Osteoblast (primary cell): ENCODE measurements around the gene PDK2. TPM values are rescaled to one million over a fixed set of nuclear protein-coding genes. Genes with fewer than 3 reads are reported as not detected.

Experiments
- DNase-seq: peaks from one replicate; pipeline ENCODE4 v3.0.0; 2011; ENCODE audit warnings: low spot score, mixed read lengths; ENCODE audit not compliant: insufficient read length; ENCODE audit errors: missing footprints
- H2AFZ ChIP-seq: 2 replicates; pipeline ENCODE4 v1.6.0; 2011; ENCODE audit warnings: mild to moderate bottlenecking, low read length
- H3K27ac ChIP-seq: 2 replicates; pipeline ENCODE4 v1.5.1; 2011; ENCODE audit warnings: mild to moderate bottlenecking, low read depth, low read length, moderate library complexity
- H3K27me3 ChIP-seq: 2 replicates; pipeline ENCODE4 v1.6.0; 2012; ENCODE audit warnings: mild to moderate bottlenecking, control low read depth, inconsistent platforms, low read length, moderate library complexity; ENCODE audit not compliant: insufficient read depth
- H3K36me3 ChIP-seq: 2 replicates; pipeline ENCODE4 v1.5.1; 2011; ENCODE audit warnings: mild to moderate bottlenecking, low read length, control low read depth, moderate library complexity; ENCODE audit not compliant: insufficient read depth
- H3K4me1 ChIP-seq: 2 replicates; pipeline ENCODE4 v1.5.1; 2011; ENCODE audit warnings: mild to moderate bottlenecking, low read length, control low read depth, moderate library complexity; ENCODE audit not compliant: insufficient read depth
- H3K4me2 ChIP-seq: 2 replicates; pipeline ENCODE4 v1.6.0; 2011; ENCODE audit warnings: mild to moderate bottlenecking, low read length; ENCODE audit not compliant: insufficient read depth
- H3K4me3 ChIP-seq: fragments of 200-600 bp; sonication (generic); 3 replicates; pipeline ENCODE4 v1.5.1; 2012; ENCODE audit warnings: mild to moderate bottlenecking, low read length, inconsistent platforms; ENCODE audit not compliant: insufficient read depth
- H3K79me2 ChIP-seq: 2 replicates; pipeline ENCODE4 v1.6.0; 2012; ENCODE audit warnings: mild to moderate bottlenecking, low read length, control low read depth, inconsistent platforms; ENCODE audit not compliant: insufficient read depth
- H3K9me3 ChIP-seq: 2 replicates; pipeline ENCODE4 v1.5.1; 2011; ENCODE audit warnings: low read depth, low read length, control low read depth
- H4K20me1 ChIP-seq: 2 replicates; pipeline ENCODE4 v1.6.0; 2012; ENCODE audit warnings: mild to moderate bottlenecking, low read length, control low read depth; ENCODE audit not compliant: insufficient read depth
- total RNA-seq: library from RNA; depleted of rRNA; stranded (reverse); fragments of >200 nt; gene quantifications from 2 replicates; pipeline ENCODE4 v1.2.3, GENCODE V29; 2012
- TF ChIP-seq, protein P1 (sequence below): IDR thresholded peaks from 2 replicates; pipeline ENCODE4 v1.5.1; 2011; ENCODE audit warnings: mild to moderate bottlenecking, low read depth, low read length, moderate library complexity; ENCODE audit errors: extremely low read depth

Gene PDK2
- total RNA-seq, 1 donor, result 43.4 TPM

DNA sequence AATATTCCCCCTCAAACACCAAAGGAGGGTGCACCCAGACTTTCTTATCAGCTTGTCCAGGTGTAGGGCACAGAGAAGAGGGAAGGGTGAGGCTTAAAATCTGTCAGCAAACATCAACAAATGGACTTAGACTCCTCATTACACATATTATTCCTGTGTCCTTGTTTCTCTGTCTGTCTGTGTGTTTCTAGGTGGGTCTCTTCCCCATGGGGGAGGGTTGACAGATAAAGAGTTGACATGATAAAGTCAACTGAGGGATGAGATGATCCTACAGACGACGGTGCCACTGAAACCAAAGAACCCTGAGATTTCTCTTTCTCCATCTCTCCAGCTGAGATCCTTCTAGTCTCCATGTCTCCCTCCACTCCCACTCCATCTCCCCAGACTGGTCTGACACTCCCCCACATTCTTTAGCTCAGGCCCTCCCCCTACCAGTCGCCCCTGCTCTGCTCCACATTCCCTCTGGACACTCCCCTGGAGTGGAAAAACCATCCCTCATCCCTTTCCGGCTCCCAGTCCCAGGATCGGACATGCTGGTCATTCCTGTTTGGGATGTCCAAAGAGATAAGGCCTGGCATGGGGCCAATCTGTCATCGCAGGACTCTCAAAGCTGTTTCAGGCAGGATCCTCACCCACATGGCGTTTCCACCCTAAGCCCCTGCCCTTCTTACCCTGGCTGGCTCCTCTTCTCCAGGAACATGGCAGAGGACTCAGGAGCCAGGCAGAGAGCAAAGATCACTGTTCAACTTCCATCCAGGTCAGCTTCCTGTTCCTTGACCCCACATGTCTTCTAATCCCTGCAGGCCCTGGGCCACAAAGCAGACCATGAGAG is 42.1 kb upstream of the PDK2 start:
- H3K4me2 ChIP-seq, result peak overlapping the region; percentile 3
- H4K20me1 ChIP-seq, result peaks cover 5% of the 10 kb centered on the region
- H3K4me1 ChIP-seq, result peaks cover 56% of the 10 kb centered on the region
- peak; percentile 58 for DNase-seq
- no peak overlapping the region for H3K4me3 ChIP-seq
- peaks cover 37% of the 10 kb centered on the region for H3K79me2 ChIP-seq
- TF ChIP-seq, protein P1, sequence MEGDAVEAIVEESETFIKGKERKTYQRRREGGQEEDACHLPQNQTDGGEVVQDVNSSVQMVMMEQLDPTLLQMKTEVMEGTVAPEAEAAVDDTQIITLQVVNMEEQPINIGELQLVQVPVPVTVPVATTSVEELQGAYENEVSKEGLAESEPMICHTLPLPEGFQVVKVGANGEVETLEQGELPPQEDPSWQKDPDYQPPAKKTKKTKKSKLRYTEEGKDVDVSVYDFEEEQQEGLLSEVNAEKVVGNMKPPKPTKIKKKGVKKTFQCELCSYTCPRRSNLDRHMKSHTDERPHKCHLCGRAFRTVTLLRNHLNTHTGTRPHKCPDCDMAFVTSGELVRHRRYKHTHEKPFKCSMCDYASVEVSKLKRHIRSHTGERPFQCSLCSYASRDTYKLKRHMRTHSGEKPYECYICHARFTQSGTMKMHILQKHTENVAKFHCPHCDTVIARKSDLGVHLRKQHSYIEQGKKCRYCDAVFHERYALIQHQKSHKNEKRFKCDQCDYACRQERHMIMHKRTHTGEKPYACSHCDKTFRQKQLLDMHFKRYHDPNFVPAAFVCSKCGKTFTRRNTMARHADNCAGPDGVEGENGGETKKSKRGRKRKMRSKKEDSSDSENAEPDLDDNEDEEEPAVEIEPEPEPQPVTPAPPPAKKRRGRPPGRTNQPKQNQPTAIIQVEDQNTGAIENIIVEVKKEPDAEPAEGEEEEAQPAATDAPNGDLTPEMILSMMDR, result no peak
- no peaks in the 10 kb centered on the region for H3K36me3 ChIP-seq
- H3K9me3 ChIP-seq, result no peaks in the 10 kb centered on the region
- no peaks in the 10 kb centered on the region for H3K27me3 ChIP-seq
- H2AFZ ChIP-seq, result peak overlapping the region; percentile 36
- no peak overlapping the region for H3K27ac ChIP-seq

DNA sequence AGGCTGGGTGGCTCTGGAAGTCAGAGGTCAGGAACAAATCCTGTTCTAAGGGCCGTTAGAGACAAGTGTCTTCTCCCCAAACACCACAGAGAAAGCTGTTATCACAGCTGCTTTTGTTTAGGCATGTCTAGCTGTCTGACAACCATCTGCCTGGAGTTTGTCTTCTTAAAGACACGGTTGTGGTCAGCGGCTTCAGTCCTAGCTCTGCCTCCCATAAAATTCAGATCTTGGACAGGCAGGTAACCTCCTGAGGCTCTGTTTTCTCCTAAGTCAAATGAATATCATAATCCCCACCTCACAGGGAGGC is 41.5 kb upstream of the PDK2 start:
- H3K79me2 ChIP-seq, result peaks cover 43% of the 10 kb centered on the region
- peak; percentile 69 for DNase-seq
- no peaks in the 10 kb centered on the region for H3K27me3 ChIP-seq
- peak overlapping the region; percentile 36 for H2AFZ ChIP-seq
- H3K4me2 ChIP-seq, result peak overlapping the region; percentile 3
- H3K4me1 ChIP-seq, result peaks cover 56% of the 10 kb centered on the region
- no peak overlapping the region for H3K27ac ChIP-seq
- H3K4me3 ChIP-seq, result no peak overlapping the region
- no peaks in the 10 kb centered on the region for H3K9me3 ChIP-seq
- TF ChIP-seq, protein P1, result no peak
- peaks cover 5% of the 10 kb centered on the region for H4K20me1 ChIP-seq
- H3K36me3 ChIP-seq, result no peaks in the 10 kb centered on the region

DNA sequence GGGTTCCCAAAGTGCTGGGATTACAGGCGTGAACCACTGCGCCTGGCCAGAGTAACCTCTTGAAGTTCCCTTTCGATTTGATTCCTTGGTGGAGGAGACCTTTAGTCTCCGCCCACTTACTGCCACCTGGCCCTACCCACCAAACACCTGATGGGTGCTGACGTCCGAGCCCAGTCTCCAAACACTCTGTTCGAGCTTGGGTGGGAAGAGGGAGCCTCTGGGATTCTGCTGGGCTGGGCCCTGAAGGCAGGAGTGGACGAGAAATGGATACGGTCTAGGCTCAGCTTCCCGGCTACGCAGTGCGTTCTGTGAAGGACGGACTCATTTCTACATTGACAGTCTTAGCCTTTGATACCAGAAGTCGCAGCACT is 40.1 kb upstream of the PDK2 start:
- peaks cover 5% of the 10 kb centered on the region for H4K20me1 ChIP-seq
- peak; percentile 80 for DNase-seq
- peaks cover 68% of the 10 kb centered on the region for H3K4me1 ChIP-seq
- peak overlapping the region; percentile 88 for H3K27ac ChIP-seq
- no peaks in the 10 kb centered on the region for H3K9me3 ChIP-seq
- TF ChIP-seq, protein P1, result no peak
- no peaks in the 10 kb centered on the region for H3K27me3 ChIP-seq
- peak overlapping the region; percentile 90 for H2AFZ ChIP-seq
- peak overlapping the region; percentile 98 for H3K4me2 ChIP-seq
- H3K79me2 ChIP-seq, result peaks cover 57% of the 10 kb centered on the region
- H3K4me3 ChIP-seq, result peak overlapping the region; percentile 79
- no peaks in the 10 kb centered on the region for H3K36me3 ChIP-seq

DNA sequence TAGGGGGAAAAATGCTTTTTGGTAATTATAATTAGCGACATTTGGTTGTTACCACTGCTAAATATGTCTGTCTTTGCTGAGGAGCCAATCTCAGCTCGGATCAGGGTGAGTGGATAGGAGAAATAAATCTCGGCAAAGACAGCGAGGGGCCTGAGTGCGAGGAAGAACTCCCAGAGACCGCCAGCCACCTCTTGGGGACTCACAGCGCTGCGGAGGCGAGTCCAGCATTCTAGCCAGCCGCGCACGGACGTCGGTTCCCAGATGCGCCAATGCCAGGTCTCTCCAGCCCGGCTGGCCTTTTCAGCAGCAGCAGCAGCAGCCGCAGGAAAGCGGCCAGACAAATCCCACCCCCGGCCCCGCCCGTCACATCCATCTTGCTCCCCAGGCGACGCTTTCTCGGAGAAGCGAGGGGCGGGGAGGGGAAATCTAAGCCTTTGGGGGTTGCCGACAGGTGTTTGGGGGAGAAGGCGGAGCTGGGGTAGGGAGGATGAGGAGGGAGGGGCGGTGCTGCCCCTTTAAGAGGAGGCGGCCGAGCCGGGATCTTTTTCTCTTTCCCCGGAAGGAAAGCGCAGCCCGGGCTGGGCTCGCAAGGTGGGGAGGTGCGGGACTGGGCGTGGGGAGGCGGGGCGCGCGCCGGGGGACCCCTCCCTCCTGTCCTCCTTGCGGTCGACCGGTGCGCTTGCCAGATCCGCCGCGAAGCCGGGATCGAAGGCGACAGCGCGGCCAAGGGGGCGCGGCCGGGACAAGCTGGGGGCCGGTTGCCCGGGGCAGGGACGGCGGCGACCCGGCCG is 39.5 kb upstream of the PDK2 start, which contains the start of gene ITGA3:
Gene ITGA3, plus strand, starts transcription at position 685 of the 791 bp plus-strand sequence. CDS start 330 bp downstream, outside the sequence.
- Histone ChIP-seq H4K20me1 (peaks cover 5% of the 10 kb centered on the region), H2AFZ (peak within 1 kb of the TSS; percentile 90), H3K79me2 (peaks cover 63% of the 10 kb centered on the region), H3K27ac (peak within 1 kb of the TSS; percentile 88), H3K27me3 (no peaks in the 10 kb centered on the region), H3K36me3 (no peaks in the 10 kb centered on the region), H3K4me2 (peak within 1 kb of the TSS; percentile 98), H3K4me1 (peaks cover 70% of the 10 kb centered on the region), H3K9me3 (no peaks in the 10 kb centered on the region), H3K4me3 (peak within 1 kb of the TSS; percentile 79)
- peak; percentile 97 for DNase-seq
- TF ChIP-seq, protein P1, result no peak
